Vagina (tissue), 2 donors: ENCODE results near the gene FOXP2.

Experiments used
- POLR2A ChIP-seq, 2 donors: fragments of 450-650 bp; IDR thresholded peaks; one replicate each; pipeline ENCODE4 v1.6.1; 2017; ENCODE audit warnings: antibody characterized with exemption in 2 of 2, mild to moderate bottlenecking in 2 of 2, moderate library complexity in 2 of 2
- POLR2AphosphoS5 ChIP-seq, 2 donors: sonication (generic); formaldehyde crosslinking; IDR thresholded peaks; one replicate each; pipeline ENCODE4 v1.9.0; 2017; ENCODE audit warnings: antibody characterized with exemption in 2 of 2, mild to moderate bottlenecking in 2 of 2, low read depth in 1 of 2; ENCODE audit not compliant: insufficient read depth in 1 of 2
- TF ChIP-seq, protein P1 (sequence below), 3 experiments: fragments of 450-650 bp in 2 of 3; fragments of 200-600 bp in 1 of 3; sonication (generic) in 1 of 3; IDR thresholded peaks; one replicate each; pipeline ENCODE4 v1.5.1; 2017 to 2019; ENCODE audit warnings: antibody characterized with exemption in 3 of 3, mild to moderate bottlenecking in 2 of 3, moderate library complexity in 2 of 3

- TF ChIP-seq POLR2A (IDR thresholded peaks at IDR 0.05) (no peak), POLR2AphosphoS5 (IDR thresholded peaks at IDR 0.05; ENCODE audit: insufficient read depth in 1 of 2, low read depth in 1 of 2) (no peak)
- TF ChIP-seq, protein P1, sequence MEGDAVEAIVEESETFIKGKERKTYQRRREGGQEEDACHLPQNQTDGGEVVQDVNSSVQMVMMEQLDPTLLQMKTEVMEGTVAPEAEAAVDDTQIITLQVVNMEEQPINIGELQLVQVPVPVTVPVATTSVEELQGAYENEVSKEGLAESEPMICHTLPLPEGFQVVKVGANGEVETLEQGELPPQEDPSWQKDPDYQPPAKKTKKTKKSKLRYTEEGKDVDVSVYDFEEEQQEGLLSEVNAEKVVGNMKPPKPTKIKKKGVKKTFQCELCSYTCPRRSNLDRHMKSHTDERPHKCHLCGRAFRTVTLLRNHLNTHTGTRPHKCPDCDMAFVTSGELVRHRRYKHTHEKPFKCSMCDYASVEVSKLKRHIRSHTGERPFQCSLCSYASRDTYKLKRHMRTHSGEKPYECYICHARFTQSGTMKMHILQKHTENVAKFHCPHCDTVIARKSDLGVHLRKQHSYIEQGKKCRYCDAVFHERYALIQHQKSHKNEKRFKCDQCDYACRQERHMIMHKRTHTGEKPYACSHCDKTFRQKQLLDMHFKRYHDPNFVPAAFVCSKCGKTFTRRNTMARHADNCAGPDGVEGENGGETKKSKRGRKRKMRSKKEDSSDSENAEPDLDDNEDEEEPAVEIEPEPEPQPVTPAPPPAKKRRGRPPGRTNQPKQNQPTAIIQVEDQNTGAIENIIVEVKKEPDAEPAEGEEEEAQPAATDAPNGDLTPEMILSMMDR (IDR thresholded peaks at IDR 0.05): no peak
Observed at GRCh38 chr7:114670676-114671075, 256.1 kb downstream of the FOXP2 start.
